Ovary (tissue), 3 donors: ENCODE measurements around the gene IGLL1.

Source experiments
- EP300 ChIP-seq: sonication (generic); formaldehyde crosslinking; IDR thresholded peaks from one replicate; pipeline ENCODE4 v1.6.1; 2017; ENCODE audit warnings: antibody characterized with exemption
- POLR2A ChIP-seq: fragments of 450-650 bp; IDR thresholded peaks from one replicate; pipeline ENCODE4 v1.6.1; 2017; ENCODE audit warnings: antibody characterized with exemption, mild to moderate bottlenecking, moderate library complexity
- TF ChIP-seq, protein P1 (sequence below), 3 donors: fragments of 450-650 bp in 2 of 3; fragments of 200-600 bp in 1 of 3; IDR thresholded peaks; one replicate each; pipeline versions ENCODE4 v1.5.1 to v1.8.0; 2016 to 2022; ENCODE audit warnings: antibody characterized with exemption in 3 of 3, mild to moderate bottlenecking in 1 of 3
- donor health status: DM: no; HTN: no; CAD: no.

DNA sequence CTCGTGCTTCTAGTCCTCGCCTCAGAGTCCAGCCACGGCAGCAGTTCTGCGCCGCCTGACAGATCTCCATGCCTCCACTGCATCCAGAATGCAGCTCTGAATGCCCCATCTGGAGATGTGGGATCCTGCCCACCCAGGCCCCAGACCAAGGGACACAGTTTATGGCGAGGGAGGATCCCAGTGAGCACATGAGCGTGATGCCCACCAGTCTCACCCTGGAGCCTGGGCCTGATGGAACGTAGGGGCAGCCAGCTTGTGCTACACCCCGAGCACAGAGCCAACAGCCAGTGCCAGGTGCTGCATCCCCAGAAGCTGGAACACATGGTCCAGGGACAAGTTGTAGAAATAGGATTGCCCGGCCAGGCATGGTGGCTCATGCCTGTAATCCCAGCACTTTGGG is 10.4 kb downstream of the IGLL1 start:
- TF ChIP-seq, protein P1, sequence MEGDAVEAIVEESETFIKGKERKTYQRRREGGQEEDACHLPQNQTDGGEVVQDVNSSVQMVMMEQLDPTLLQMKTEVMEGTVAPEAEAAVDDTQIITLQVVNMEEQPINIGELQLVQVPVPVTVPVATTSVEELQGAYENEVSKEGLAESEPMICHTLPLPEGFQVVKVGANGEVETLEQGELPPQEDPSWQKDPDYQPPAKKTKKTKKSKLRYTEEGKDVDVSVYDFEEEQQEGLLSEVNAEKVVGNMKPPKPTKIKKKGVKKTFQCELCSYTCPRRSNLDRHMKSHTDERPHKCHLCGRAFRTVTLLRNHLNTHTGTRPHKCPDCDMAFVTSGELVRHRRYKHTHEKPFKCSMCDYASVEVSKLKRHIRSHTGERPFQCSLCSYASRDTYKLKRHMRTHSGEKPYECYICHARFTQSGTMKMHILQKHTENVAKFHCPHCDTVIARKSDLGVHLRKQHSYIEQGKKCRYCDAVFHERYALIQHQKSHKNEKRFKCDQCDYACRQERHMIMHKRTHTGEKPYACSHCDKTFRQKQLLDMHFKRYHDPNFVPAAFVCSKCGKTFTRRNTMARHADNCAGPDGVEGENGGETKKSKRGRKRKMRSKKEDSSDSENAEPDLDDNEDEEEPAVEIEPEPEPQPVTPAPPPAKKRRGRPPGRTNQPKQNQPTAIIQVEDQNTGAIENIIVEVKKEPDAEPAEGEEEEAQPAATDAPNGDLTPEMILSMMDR (IDR thresholded peaks at IDR 0.05), result no peak
- TF ChIP-seq POLR2A (no peak), EP300 (no peak)
